ENCODE data around the gene KLRF2.

KLRF2 gene

DNA sequence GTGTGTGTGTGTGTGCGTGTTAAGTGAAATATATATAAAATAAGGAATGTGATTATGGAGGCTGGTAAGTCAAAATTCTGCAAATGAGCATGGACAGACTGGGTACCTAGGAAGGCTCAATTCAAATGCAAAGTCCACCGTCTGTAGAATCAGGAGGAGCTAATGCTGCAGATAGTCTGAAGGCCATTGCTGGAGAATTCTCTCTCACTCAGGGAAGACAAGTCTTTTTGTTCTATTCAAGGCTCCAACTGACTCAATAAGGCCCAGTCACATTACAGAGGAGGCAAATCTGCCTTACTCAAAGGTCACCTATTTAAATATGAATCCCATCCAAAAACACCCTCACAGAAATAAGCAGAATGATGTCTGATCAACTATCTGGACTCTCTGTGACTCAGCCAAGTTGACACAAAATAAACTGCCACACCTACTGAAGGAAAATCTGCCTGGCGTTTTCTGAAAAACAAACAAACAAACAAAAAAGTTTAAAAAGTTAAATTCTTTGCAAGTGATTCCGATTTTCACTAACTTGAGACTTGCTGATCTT, 684 bp upstream of the KLRF2 start:
- TF ChIP-seq EZH2phosphoT487 (conservative IDR thresholded peaks at IDR 0.05; ENCODE audit: low read length), result no peak
- TF ChIP-seq, protein P1, sequence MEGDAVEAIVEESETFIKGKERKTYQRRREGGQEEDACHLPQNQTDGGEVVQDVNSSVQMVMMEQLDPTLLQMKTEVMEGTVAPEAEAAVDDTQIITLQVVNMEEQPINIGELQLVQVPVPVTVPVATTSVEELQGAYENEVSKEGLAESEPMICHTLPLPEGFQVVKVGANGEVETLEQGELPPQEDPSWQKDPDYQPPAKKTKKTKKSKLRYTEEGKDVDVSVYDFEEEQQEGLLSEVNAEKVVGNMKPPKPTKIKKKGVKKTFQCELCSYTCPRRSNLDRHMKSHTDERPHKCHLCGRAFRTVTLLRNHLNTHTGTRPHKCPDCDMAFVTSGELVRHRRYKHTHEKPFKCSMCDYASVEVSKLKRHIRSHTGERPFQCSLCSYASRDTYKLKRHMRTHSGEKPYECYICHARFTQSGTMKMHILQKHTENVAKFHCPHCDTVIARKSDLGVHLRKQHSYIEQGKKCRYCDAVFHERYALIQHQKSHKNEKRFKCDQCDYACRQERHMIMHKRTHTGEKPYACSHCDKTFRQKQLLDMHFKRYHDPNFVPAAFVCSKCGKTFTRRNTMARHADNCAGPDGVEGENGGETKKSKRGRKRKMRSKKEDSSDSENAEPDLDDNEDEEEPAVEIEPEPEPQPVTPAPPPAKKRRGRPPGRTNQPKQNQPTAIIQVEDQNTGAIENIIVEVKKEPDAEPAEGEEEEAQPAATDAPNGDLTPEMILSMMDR (IDR thresholded peaks at IDR 0.05; ENCODE audit: insufficient read depth, low read length, poor library complexity, severe bottlenecking), result no peak
- H3K9me3 ChIP-seq (ENCODE audit: insufficient read depth, low read length), result no peaks in the 10 kb centered on the region
- no peak overlapping the region for H3K9ac ChIP-seq (ENCODE audit: low read length)
- no peaks in the 10 kb centered on the region for H3K79me2 ChIP-seq (ENCODE audit: insufficient read depth, low read length)
- H3K27me3 ChIP-seq (ENCODE audit: low read length), result no peaks in the 10 kb centered on the region
- no peak overlapping the region for H3K4me2 ChIP-seq (ENCODE audit: low read depth, low read length, poor library complexity, severe bottlenecking)
- no peaks in the 10 kb centered on the region for H4K20me1 ChIP-seq (ENCODE audit: low read depth, low read length)
- no peak overlapping the region for H3K4me3 ChIP-seq (ENCODE audit: insufficient read depth, low read length, poor library complexity, severe bottlenecking)
- no peak overlapping the region for H3K27ac ChIP-seq (ENCODE audit: low read depth, low read length)
- H3K36me3 ChIP-seq (ENCODE audit: low read length), result no peaks in the 10 kb centered on the region
- H3F3A ChIP-seq (ENCODE audit: insufficient read depth), result no peaks in the 10 kb centered on the region
- no peak overlapping the region for H2AFZ ChIP-seq (ENCODE audit: low read depth, low read length, severe bottlenecking)
- no peaks in the 10 kb centered on the region for H3K9me2 ChIP-seq (replicated peaks; ENCODE audit: insufficient read depth, low read length)

DNA sequence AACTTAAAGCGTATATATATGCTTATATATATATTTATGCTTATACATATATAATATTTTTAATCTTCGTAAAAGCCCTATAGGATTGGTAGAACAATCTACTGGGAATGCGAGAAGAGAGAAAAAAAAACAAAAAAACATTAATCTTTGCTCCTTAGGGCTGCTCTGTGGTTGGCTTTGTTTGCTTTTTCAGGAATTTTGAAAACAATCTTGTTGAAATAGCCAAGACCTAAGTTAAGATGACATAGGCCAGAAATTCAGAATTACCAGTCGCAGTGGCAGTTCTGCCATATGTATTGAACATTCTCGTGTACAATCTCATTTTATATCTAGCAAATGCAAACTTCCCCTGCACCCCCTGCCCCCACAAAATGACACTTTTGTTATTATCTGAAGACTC, 699 bp downstream of the KLRF2 start:
- Histone ChIP-seq H3K9me3 (ENCODE audit: insufficient read depth, low read length) (no peaks in the 10 kb centered on the region), H3K79me2 (ENCODE audit: insufficient read depth, low read length) (no peaks in the 10 kb centered on the region), H2AFZ (ENCODE audit: low read depth, low read length, severe bottlenecking) (no peak overlapping the region), H3K4me3 (ENCODE audit: insufficient read depth, low read length, poor library complexity, severe bottlenecking) (no peak overlapping the region), H3K9me2 (replicated peaks; ENCODE audit: insufficient read depth, low read length) (no peaks in the 10 kb centered on the region), H3K36me3 (ENCODE audit: low read length) (no peaks in the 10 kb centered on the region), H3K4me2 (ENCODE audit: low read depth, low read length, poor library complexity, severe bottlenecking) (no peak overlapping the region), H3F3A (ENCODE audit: insufficient read depth) (no peaks in the 10 kb centered on the region), H4K20me1 (ENCODE audit: low read depth, low read length) (no peaks in the 10 kb centered on the region), H3K27me3 (ENCODE audit: low read length) (no peaks in the 10 kb centered on the region), H3K9ac (ENCODE audit: low read length) (no peak overlapping the region), H3K27ac (ENCODE audit: low read depth, low read length) (no peak overlapping the region)
- TF ChIP-seq, protein P1 (IDR thresholded peaks at IDR 0.05; ENCODE audit: insufficient read depth, low read length, poor library complexity, severe bottlenecking), result no peak
- no peak for TF ChIP-seq EZH2phosphoT487 (conservative IDR thresholded peaks at IDR 0.05; ENCODE audit: low read length)

DNA sequence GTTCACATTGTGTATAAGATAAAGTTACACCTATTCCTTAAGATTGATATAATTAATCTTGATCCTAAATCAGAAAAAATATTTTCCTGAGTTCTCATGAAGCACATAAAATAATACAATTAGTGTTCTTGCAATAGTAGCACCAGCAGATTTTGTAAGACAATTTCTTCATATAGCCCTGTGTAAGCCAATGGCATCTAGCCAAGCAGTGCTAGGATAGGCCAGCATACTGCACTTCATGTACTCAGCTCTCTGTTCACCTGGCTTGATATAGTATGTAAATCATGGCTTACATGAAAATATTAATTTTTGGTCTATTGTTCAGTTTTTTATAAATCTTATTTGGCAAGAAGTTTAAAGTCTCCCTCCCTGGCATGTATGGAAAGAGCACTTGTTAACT, 1.9 kb downstream of the KLRF2 start:
- Histone ChIP-seq H2AFZ (ENCODE audit: low read depth, low read length, severe bottlenecking) (no peak overlapping the region), H3K4me2 (ENCODE audit: low read depth, low read length, poor library complexity, severe bottlenecking) (no peak overlapping the region), H3K27ac (ENCODE audit: low read depth, low read length) (no peak overlapping the region), H3K9me3 (ENCODE audit: insufficient read depth, low read length) (no peaks in the 10 kb centered on the region), H3K4me3 (ENCODE audit: insufficient read depth, low read length, poor library complexity, severe bottlenecking) (no peak overlapping the region), H3K27me3 (ENCODE audit: low read length) (no peaks in the 10 kb centered on the region), H3K9ac (ENCODE audit: low read length) (no peak overlapping the region), H3K9me2 (replicated peaks; ENCODE audit: insufficient read depth, low read length) (no peaks in the 10 kb centered on the region), H3K79me2 (ENCODE audit: insufficient read depth, low read length) (no peaks in the 10 kb centered on the region), H3F3A (ENCODE audit: insufficient read depth) (no peaks in the 10 kb centered on the region), H3K36me3 (ENCODE audit: low read length) (no peaks in the 10 kb centered on the region), H4K20me1 (ENCODE audit: low read depth, low read length) (no peaks in the 10 kb centered on the region)
- no peak for TF ChIP-seq EZH2phosphoT487 (conservative IDR thresholded peaks at IDR 0.05; ENCODE audit: low read length)
- TF ChIP-seq, protein P1 (IDR thresholded peaks at IDR 0.05; ENCODE audit: insufficient read depth, low read length, poor library complexity, severe bottlenecking), result no peak
